Measurements from ENCODE around the gene RABL2B. TPM values are rescaled to one million over a fixed set of nuclear protein-coding genes. Genes with fewer than 3 reads are reported as not detected.

RABL2B gene
- total RNA-seq, 1 donor from 2014 or later = 13.3 TPM

Other genes starting within 250 kb of the RABL2B start
- gene KLHDC7B, start 237.7 kb downstream of the RABL2B start, total RNA-seq = not detected
- not detected for gene SYCE3, start 220.7 kb downstream of the RABL2B start, total RNA-seq
- 3.4 TPM for gene CPT1B, start 205.2 kb downstream of the RABL2B start, total RNA-seq
- 23.8 TPM for gene CHKB, start 200.8 kb downstream of the RABL2B start, total RNA-seq
- 70.3 TPM for gene MAPK8IP2, start 182.8 kb downstream of the RABL2B start, total RNA-seq
- 6.6 TPM for gene ARSA, start 155.5 kb downstream of the RABL2B start, total RNA-seq
- 5.9 TPM for gene SHANK3, start 110.8 kb downstream of the RABL2B start, total RNA-seq
- gene ACR, start 45.4 kb downstream of the RABL2B start, total RNA-seq = not detected

Measured in temporal lobe (tissue), 1 donor.